HG03095 (cell line): ENCODE results near the gene CCDC74A.
"Not testable (repeated sequence)": the region's sequence is repeated elsewhere in the genome, so short reads cannot be mapped to it uniquely, and the experiment has no call there.

Experiments
- ATAC-seq: cut with Tn5 transposase; IDR thresholded peaks from one replicate; pipeline ENCODE4 v1.9.1; 2021; ENCODE audit warnings: moderate library complexity; ENCODE audit not compliant: unreplicated experiment

Gene CCDC74A

GRCh38 chr2:131527131-131528001, at the start of gene CCDC74A:
TSS of gene CCDC74A (plus strand) at chr2:131527888. CDS start at chr2:131527971, 83 bp downstream.
- ATAC-seq, result peak; percentile 85

DNA sequence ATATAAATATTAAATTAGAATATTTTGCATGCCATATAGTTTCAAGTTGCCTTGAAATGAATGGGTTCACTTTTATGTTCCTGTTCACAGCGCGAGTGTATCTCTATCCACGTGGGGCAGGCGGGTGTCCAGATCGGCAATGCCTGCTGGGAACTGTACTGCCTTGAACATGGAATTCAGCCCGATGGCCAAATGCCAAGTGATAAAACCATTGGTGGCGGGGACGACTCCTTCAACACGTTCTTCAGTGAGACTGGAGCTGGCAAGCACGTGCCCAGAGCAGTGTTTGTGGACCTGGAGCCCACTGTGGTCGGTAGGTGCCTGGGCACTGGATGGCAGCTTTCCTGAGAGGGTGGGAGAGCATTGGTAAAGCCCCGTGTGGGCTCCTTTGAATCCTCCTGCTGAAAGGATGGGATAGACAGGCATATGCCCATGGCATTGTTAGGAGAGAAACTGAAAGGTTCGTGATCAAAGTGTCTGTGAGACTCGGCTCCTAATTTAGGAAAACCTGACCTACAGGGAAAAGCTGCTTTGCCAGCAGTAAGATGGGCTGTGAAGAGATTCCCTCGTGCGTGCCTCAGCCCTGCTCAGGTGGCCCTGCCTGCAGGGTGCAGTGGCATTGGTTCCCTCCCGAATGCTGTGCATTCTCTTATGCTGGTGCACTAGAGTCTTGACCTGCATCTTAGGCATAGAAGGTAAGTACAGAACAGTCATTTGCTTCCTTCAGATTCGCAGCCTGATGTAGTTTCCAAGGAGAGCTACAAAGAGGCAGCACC, 49.4 kb upstream of the CCDC74A start:
- ATAC-seq, result not testable (repeated sequence)

DNA sequence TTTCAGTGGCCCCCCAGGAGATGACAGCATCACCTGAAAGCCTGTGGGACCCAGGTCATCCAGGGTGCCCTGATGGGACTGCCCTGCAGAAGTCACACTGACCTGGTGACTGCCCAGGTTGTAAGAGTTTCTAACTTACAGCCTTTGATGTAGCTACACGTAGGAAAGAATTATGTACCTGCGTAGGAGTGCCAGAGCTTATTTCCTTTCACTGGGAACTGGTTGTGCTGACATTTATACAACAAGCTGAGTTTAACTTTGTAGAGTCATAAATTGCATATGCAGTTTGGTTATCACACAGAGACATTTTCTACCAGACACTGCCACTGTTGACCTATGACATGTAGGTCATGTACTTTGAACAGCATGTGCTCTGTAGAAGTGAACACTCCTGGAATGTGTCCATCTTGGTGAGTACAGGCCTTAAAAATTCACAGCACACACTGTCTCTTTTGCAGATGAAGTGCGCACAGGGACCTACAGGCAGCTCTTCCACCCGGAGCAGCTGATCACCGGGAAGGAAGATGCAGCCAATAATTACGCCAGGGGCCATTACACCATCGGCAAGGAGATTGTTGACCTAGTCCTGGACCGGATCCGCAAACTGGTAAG, 48.7 kb upstream of the CCDC74A start:
- ATAC-seq, result not testable (repeated sequence)

- ATAC-seq, result not testable (repeated sequence)
Observed at GRCh38 chr2:131480351-131480750, 47.3 kb upstream of the CCDC74A start.

- ATAC-seq, result not testable (repeated sequence)
Observed at GRCh38 chr2:131482506-131483155, 45.1 kb upstream of the CCDC74A start.

DNA sequence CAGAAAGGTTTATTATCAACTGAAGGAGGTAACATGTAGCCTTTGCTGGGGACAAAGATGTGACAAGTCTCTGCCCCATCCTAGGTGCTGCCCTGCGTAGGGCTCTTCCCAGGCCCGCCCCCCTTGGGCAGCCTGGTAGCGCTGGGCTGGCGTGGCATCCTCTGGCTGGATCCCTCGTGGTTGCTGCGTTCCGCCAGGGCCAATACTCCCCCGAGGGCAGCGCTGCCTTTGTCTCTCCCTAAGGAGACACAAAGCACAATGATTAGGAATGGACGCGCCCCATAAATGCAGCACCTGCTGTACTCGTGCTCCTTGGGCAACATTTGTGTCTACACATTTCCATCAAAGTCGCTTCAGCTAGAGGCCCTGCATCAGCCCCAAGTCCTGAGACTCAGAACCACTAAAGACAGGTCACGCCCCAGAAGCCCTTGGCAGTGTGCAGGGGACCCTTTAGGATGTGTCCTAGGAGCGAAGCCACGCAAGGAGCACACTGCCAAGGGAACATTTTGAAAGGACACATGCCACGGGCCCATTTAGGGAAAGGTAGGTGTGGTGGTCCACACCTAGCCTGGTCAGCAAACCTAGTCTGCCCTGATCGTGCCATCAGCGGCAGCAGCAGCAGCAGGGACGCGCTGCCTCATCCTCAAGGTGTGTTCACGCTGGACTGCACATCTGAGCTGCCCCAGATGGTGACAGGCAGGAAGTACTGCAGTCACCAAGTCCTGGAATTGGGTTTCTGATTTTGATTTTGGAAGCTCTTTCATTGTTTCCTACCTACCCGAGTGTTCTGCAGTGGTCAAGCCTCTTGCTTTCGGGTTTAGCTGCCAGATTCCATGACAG, 43.5 kb upstream of the CCDC74A start:
- not testable (repeated sequence) for ATAC-seq

DNA sequence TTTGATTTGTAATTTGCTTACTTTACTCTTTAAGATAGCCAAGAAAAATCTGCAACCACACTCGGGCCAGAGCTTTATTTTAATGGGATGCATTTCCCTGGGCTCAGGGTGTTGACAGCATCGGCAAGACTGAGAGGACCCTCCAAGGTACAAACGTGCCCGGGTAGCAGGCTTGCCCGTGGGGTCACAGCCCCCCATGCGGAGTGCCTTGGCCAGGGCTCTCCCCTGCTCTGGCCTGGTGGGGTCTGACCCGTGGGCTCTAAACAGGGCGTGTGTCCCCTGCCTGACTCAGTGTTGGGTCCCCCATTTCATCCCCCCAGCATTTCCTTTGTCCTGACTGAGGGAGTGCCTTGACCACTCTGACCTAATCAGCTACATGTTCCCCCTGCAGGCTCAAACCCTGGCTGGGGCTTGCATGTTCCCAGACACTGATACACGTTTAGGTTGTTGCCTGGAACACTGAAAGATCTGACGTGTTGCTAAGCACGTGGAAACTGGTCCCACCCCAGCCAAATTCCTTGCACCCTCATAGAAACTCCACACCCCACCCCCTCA, 42.7 kb upstream of the CCDC74A start:
- not testable (repeated sequence) for ATAC-seq

DNA sequence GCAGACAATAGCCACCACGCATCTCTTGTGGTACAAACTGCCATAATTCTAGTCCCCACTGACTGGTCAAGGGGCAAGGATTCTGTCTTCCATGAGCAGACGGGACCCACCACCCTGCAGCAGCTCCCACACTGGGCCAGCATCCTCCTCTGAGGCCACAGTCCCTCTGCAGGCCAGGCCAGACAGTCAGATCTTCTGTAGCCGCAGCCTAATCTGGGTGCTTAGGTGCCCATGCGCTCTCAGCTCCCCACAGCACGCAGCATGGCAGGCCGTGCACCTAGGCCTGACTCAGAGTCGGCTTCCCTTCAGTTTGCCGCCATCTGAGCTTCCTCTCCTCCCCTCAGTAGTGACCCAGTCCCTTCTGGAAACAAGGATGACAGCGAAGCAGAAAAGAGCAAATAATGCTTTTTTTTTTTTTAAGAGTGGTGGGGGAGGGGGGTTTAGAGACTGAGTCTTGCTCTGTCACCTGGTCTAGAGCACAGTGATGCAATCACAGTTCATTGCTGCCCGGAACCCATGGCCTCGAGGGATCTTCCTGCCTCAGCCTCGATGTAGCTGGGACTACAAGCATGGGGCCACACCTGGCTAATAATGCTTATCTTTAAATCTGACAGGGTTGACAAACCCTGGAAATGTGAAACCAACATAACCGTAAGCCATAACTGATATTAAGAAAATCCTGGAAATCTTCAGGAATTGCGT, 41.3 kb upstream of the CCDC74A start:
- ATAC-seq, result not testable (repeated sequence)

GRCh38 chr2:131488306-131489205, 39.1 kb upstream of the CCDC74A start:
- no peak for ATAC-seq

GRCh38 chr2:131490616-131491468, 36.8 kb upstream of the CCDC74A start:
- ATAC-seq, result not testable (repeated sequence)

DNA sequence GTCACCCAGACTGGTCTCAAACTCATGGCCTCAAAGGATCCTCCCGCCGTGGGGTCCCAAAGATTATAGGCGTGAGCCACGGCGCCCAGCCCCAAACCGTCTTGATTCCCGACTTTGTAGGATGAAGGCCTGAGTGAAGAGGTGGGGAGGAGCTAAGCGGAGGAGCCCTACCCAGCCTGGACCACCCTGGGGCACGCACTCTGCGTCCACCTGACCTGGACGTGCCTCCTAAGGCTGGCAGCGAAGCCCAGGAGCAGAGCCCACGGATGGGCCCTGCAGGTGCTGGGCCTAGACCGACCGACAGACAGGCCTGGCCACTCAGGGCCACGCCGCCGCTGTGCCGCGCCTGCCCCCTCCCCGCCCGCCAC, 36.2 kb upstream of the CCDC74A start:
- ATAC-seq, result peak; percentile 1

GRCh38 chr2:131492015-131492417, 35.7 kb upstream of the CCDC74A start, which contains the start of gene MZT2A:
TSS of gene MZT2A (minus strand) at chr2:131492397. CDS start at chr2:131492376, 21 bp downstream.
- peak; percentile 2 for ATAC-seq

DNA sequence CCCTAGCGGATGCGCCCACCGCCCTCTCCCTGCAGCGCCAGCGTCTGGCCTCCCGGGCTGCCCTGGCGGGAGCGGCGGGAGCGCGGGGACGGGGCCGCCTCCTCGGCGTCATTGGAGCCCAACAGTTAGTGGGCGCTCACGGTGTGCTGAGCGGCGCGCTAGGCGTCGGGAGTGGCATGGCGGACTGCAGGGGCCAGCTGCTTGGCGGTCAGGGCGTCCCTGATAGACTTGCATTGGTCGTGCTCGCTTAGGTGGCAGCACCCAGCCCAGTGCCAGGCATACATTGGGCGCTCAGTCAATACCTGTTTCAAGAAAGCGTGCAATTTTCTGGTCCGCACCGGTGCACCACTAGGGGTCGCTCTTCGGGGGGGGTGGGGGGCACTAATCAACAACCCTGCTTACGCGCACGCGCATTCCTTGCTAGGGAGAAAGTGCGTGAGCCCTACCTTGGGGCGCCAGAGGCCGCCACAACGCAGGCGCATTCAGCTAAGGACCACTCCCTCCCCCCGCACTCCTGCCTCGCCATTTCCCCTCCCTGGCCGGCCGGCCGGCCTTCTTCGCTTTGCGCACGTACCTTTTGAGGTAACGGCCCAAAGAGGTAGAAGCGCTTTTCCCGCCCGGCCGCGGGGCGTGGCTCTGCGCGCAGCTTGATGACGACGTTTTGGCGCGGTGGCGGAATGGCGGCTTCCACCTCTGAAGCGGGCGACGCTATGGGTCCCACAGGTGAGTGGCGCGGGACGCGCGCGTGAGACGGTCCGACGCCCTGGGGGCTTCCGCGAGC, 35.1 kb upstream of the CCDC74A start:
- peak; percentile 57 for ATAC-seq

DNA sequence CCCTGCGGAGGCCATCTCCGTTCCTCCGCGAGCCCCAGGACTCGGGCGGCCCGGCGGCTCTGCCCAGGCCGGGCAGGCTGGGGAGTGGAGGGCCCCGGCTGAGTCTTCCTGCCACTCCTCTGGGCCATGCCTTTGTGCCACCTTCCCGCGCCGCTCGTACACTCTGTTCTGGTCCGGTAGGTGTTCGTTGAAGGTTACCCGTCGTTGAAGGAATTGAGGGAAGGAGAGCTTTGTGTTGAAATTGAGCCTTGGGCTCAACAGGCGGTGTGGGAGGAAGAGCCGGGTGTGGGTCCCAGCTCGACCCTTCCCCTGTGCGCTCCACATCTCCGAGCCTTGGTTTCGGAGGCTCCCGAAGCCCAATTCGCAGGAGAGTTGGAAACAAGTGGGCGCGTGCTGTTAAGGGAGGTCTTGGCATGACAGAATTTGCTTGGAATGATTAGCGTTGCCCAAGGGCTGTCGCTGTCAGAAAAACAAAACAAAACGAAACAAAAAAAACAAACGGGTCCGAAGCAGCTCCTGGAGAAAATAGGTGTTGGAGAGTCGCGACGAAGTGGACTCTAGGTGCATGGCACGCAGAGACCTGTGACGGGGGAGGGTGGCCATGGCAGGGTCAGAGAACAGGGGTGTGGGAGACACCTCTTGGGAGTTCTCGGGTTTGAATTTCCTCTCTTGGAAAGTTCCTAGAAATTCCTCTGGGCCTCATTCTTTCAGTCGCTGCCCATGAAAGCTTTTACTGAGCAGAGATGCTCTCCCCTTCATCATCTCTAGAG, 34.3 kb upstream of the CCDC74A start:
- peak; percentile 20 for ATAC-seq

DNA sequence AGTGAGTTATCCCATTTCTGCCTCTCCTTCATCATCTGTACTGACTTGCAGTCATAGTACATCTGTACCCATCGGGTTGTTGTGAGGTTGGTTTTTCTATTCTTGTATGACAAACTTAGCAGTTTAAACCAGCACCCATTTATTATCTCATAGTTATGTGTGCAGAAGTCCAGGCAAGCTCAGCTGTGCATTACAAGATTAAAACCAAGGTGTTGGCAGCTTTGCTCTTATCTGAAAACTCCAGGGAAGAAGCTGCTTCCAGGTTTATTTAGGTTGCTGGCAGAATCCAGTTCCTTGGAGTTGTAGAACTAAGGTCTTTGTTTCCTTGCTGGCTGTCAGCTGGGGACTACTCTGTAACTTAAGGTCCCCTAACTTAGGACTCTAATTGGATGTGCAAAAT, 32.2 kb upstream of the CCDC74A start:
- not testable (repeated sequence) for ATAC-seq
